Middle frontal gyrus (tissue), 1 donor: Measurements from ENCODE around the gene MIA.
"Not testable (repeated sequence)": the region's sequence is repeated elsewhere in the genome, so short reads cannot be mapped to it uniquely, and the experiment has no call there.

Source experiments
- DNase-seq: peaks from one replicate; pipeline ENCODE4 v3.0.0-alpha.2; 2015; ENCODE audit warnings: low spot score; ENCODE audit errors: extremely low spot score

MIA gene

GRCh38 chr19:40802300-40803169 lies 27.2 kb downstream of the MIA start:
- DNase-seq, result no peak

- no peak for DNase-seq
Measured at GRCh38 chr19:40803170-40803856, 28.0 kb downstream of the MIA start.

GRCh38 chr19:40803857-40804782 lies 28.8 kb downstream of the MIA start:
- no peak for DNase-seq

- no peak for DNase-seq
Measured at GRCh38 chr19:40804783-40805242, 29.5 kb downstream of the MIA start.

GRCh38 chr19:40805258-40805868 lies 30.0 kb downstream of the MIA start:
- no peak for DNase-seq

GRCh38 chr19:40806423-40807146 lies 31.3 kb downstream of the MIA start:
- DNase-seq, result peak; percentile 90

- DNase-seq, result no peak
Measured at GRCh38 chr19:40807147-40808020, 32.1 kb downstream of the MIA start.

GRCh38 chr19:40808021-40808325 lies 32.7 kb downstream of the MIA start:
- no peak for DNase-seq

GRCh38 chr19:40808497-40808896 lies 33.2 kb downstream of the MIA start:
- no peak for DNase-seq

- DNase-seq, result no peak
Measured at GRCh38 chr19:40809358-40810086, 34.2 kb downstream of the MIA start.

- no peak for DNase-seq
Measured at GRCh38 chr19:40810160-40810559, 34.8 kb downstream of the MIA start.

- DNase-seq, result not testable (repeated sequence)
Measured at GRCh38 chr19:40810649-40811408, 35.5 kb downstream of the MIA start.

GRCh38 chr19:40811478-40812341 lies 36.4 kb downstream of the MIA start:
- no peak for DNase-seq

GRCh38 chr19:40812571-40812970 lies 37.2 kb downstream of the MIA start:
- DNase-seq, result not testable (repeated sequence)

GRCh38 chr19:40813182-40813581 lies 37.9 kb downstream of the MIA start:
- no peak for DNase-seq

- DNase-seq, result no peak
Measured at GRCh38 chr19:40815223-40815622, 39.9 kb downstream of the MIA start.
